HG03064 (cell line): ENCODE measurements around the gene DACT3.

Experiments
- ATAC-seq: cut with Tn5 transposase; IDR thresholded peaks from one replicate; pipeline ENCODE4 v1.9.1; 2021; ENCODE audit warnings: low read depth; ENCODE audit not compliant: unreplicated experiment

Gene DACT3

GRCh38 chr19:46616631-46617322 is 44.2 kb downstream of the DACT3 start:
- ATAC-seq, result no peak

GRCh38 chr19:46615966-46616365 is 45.0 kb downstream of the DACT3 start:
- ATAC-seq, result no peak

- no peak for ATAC-seq
Measured at GRCh38 chr19:46614114-46614722, 46.8 kb downstream of the DACT3 start.

GRCh38 chr19:46613525-46613924 is 47.5 kb downstream of the DACT3 start:
- no peak for ATAC-seq

- ATAC-seq, result no peak
Measured at GRCh38 chr19:46611776-46612175, 49.2 kb downstream of the DACT3 start.

GRCh38 chr19:46610851-46611770 is 49.9 kb downstream of the DACT3 start:
- no peak for ATAC-seq

- ATAC-seq, result no peak
Measured at GRCh38 chr19:46610413-46610775, 50.6 kb downstream of the DACT3 start.

GRCh38 chr19:46609511-46610412 is 51.2 kb downstream of the DACT3 start:
- ATAC-seq, result no peak

- no peak for ATAC-seq
Measured at GRCh38 chr19:46608581-46609345, 52.2 kb downstream of the DACT3 start.

- no peak for ATAC-seq
Measured at GRCh38 chr19:46608178-46608577, 52.8 kb downstream of the DACT3 start.

GRCh38 chr19:46607448-46607841 is 53.5 kb downstream of the DACT3 start:
- no peak for ATAC-seq

GRCh38 chr19:46606681-46607447 is 54.1 kb downstream of the DACT3 start:
- ATAC-seq, result no peak

- ATAC-seq, result no peak
Measured at GRCh38 chr19:46606019-46606418, 55.0 kb downstream of the DACT3 start.

GRCh38 chr19:46605356-46605821 is 55.6 kb downstream of the DACT3 start:
- no peak for ATAC-seq

- no peak for ATAC-seq
Measured at GRCh38 chr19:46604781-46605355, 56.1 kb downstream of the DACT3 start.

GRCh38 chr19:46603752-46604231 is 57.2 kb downstream of the DACT3 start:
- ATAC-seq, result no peak

- no peak for ATAC-seq
Measured at GRCh38 chr19:46603195-46603637, 57.8 kb downstream of the DACT3 start.
